VCaP (cell line): ENCODE results near the gene NDUFB2.
"Not testable (repeated sequence)": the region's sequence is repeated elsewhere in the genome, so short reads cannot be mapped to it uniquely, and the experiment has no call there.

Experiments
- H3K27ac ChIP-seq: fragments of 450-650 bp; 2 replicates; pipeline ENCODE4 v1.5.1; 2017
- CTCF ChIP-seq: fragments of 450-650 bp; conservative IDR thresholded peaks from 2 replicates; pipeline ENCODE4 v1.5.1; 2017; ENCODE audit warnings: mild to moderate bottlenecking, moderate library complexity

NDUFB2 gene

GRCh38 chr7:140685407-140686087, 11.0 kb upstream of the NDUFB2 start:
- no peak overlapping the region for H3K27ac ChIP-seq
- no peak for TF ChIP-seq CTCF

- no peak for TF ChIP-seq CTCF
- H3K27ac ChIP-seq = no peak overlapping the region
Measured at GRCh38 chr7:140686921-140687320, 9.6 kb upstream of the NDUFB2 start.

GRCh38 chr7:140688341-140688740, 8.2 kb upstream of the NDUFB2 start:
- H3K27ac ChIP-seq = no peak overlapping the region
- no peak for TF ChIP-seq CTCF

GRCh38 chr7:140689199-140690152, 7.0 kb upstream of the NDUFB2 start:
- H3K27ac ChIP-seq = no peak overlapping the region
- no peak for TF ChIP-seq CTCF

- H3K27ac ChIP-seq = no peak overlapping the region
- no peak for TF ChIP-seq CTCF
Measured at GRCh38 chr7:140691376-140692045, 5.0 kb upstream of the NDUFB2 start.

- H3K27ac ChIP-seq = not testable (repeated sequence)
Measured at GRCh38 chr7:140693849-140694248, 2.7 kb upstream of the NDUFB2 start.

GRCh38 chr7:140694592-140694991, 1.9 kb upstream of the NDUFB2 start:
- no peak for TF ChIP-seq CTCF
- H3K27ac ChIP-seq = no peak overlapping the region
